Spleen (tissue), 11 donors: ENCODE measurements around the gene PXYLP1. TPM values are rescaled to one million over a fixed set of nuclear protein-coding genes. Genes with fewer than 3 reads are reported as not detected.

Experiments
- DNase-seq: peaks from one replicate; pipeline ENCODE4 v3.0.0-alpha.2; 2020
- H3K27ac ChIP-seq, 8 donors: fragments of 200-600 bp; sonication (generic) in 7 of 8; 1 replicate in 4 of 8; 2 replicates in 4 of 8; pipeline versions ENCODE4 v1.5.0 to v1.8.0; 2016 to 2021; ENCODE audit warnings: inconsistent platforms in 4 of 8, mild to moderate bottlenecking in 4 of 8, moderate library complexity in 1 of 8
- H3K27me3 ChIP-seq, 7 donors: fragments of 200-600 bp; sonication (generic) in 6 of 7; replicated peaks in 1 of 7; 1 replicate in 4 of 7; 2 replicates in 3 of 7; pipeline versions ENCODE4 v1.5.0 to v1.8.0; 2016 to 2021; ENCODE audit warnings: inconsistent platforms in 3 of 7, mild to moderate bottlenecking in 1 of 7
- H3K36me3 ChIP-seq, 6 donors: fragments of 200-600 bp; sonication (generic) in 5 of 6; 1 replicate in 4 of 6; 2 replicates in 2 of 6; pipeline versions ENCODE4 v1.5.0 to v1.8.0; 2016 to 2021; ENCODE audit warnings: inconsistent platforms in 2 of 6
- H3K4me1 ChIP-seq, 6 donors: fragments of 200-600 bp; sonication (generic) in 5 of 6; 1 replicate in 3 of 6; 2 replicates in 3 of 6; pipeline versions ENCODE4 v1.5.0 to v1.8.0; 2016 to 2021; ENCODE audit warnings: inconsistent platforms in 3 of 6
- H3K4me3 ChIP-seq, 8 donors: fragments of 200-600 bp; sonication (generic) in 7 of 8; 1 replicate in 4 of 8; 2 replicates in 4 of 8; pipeline versions ENCODE4 v1.5.0 to v1.8.0; 2016 to 2021; ENCODE audit warnings: inconsistent platforms in 4 of 8, mild to moderate bottlenecking in 4 of 8, moderate library complexity in 2 of 8
- H3K9me3 ChIP-seq, 8 donors: fragments of 200-600 bp; sonication (generic) in 7 of 8; 1 replicate in 4 of 8; 2 replicates in 4 of 8; pipeline versions ENCODE4 v1.5.0 to v1.8.0; 2016 to 2021; ENCODE audit warnings: inconsistent platforms in 4 of 8
- CTCF ChIP-seq, 11 experiments: fragments of 200-600 bp in 7 of 11; fragments of 450-650 bp in 4 of 11; sonication (generic) in 4 of 11; IDR thresholded peaks in 8 of 11; conservative IDR thresholded peaks in 3 of 11; 1 replicate in 7 of 11; 2 replicates in 4 of 11; pipeline versions ENCODE4 v1.4.0 to v1.8.0; 2016 to 2021; ENCODE audit warnings: antibody characterized with exemption in 11 of 11, inconsistent platforms in 4 of 11, mild to moderate bottlenecking in 1 of 11
- POLR2A ChIP-seq, 3 donors: fragments of 450-650 bp; IDR thresholded peaks; one replicate each; pipeline ENCODE4 v1.5.1; 2017; ENCODE audit warnings: antibody characterized with exemption in 3 of 3, mild to moderate bottlenecking in 1 of 3
- POLR2AphosphoS5 ChIP-seq, 3 donors: sonication (generic); formaldehyde crosslinking; IDR thresholded peaks; one replicate each; pipeline ENCODE4 v1.5.1; 2017; ENCODE audit warnings: antibody characterized with exemption in 3 of 3
- WGBS, 5 donors: extraction: QIAGEN DNeasy Blood & Tissue Kit in 3 of 5; methylation state at CpG; one replicate each; pipeline versions ENCODE4 v1.1.5 to v1.1.7; 2013 to 2018; 5-methylcytosine and 5-hydroxymethylcytosine counted together
- intact Hi-C: fragments of 100-400 bp; cut with DNase I; formaldehyde crosslinking; loops from one replicate; pipeline ENCODE4 v1.15.0; 2023; ENCODE audit warnings: low total_unique reads
- polyA plus RNA-seq, 3 donors: library from polyadenylated mRNA; stranded (reverse); fragments of 200-250 nt; gene quantifications; one replicate each; pipeline ENCODE4 v1.2.1, GENCODE V29; 2013
- total RNA-seq, 7 donors: library from RNA; depleted of rRNA in 3 of 7; stranded (reverse); fragments of >200 nt in 3 of 7; fragmentation: NEBNext Ultra II Directional in 4 of 7; extraction: Animal tissue kit (Norgen Biotek cat#: 25700) in 4 of 7; gene quantifications; one replicate each; pipeline versions ENCODE4 v1.1.0 to v1.2.1, GENCODE V29; 2016 to 2021
- donor health status: healthy with polysubstance abuse.
- donor health status: DM: no; HTN: no; CAD: no; lungs with moderate emphysema.
- donor health status: DM: no; HTN: no; CAD: no.
- donor health status: Bipolar disorder and iron deficiency.
- donor health status: healthy.
- donor health status: DM: no; HTN: no; CAD: no.
- donor health status: DM: yes; HTN: yes; CAD: no.

Gene PXYLP1
- total and polyA plus RNA-seq, 10 donors = 2.9 to 15.6 (median 7.4) TPM

GRCh38 chr3:141235661-141236171 lies 4.1 kb downstream of the PXYLP1 start:
- 82 to 86% (median 83%) methylated on average over 10 of the region's 10 CpGs for WGBS, 5 donors
- intact Hi-C loops = no loop called here

GRCh38 chr3:141236361-141236760 lies 4.7 kb downstream of the PXYLP1 start:
- Histone ChIP-seq H3K4me3 (no peak overlapping the region), H3K36me3 (peaks cover 0 to 14% (median 0%) of the 10 kb centered on the region in 6 donors), H3K9me3 (no peaks in the 10 kb centered on the region), H3K4me1 (peaks cover 4 to 52% (median 17%) of the 10 kb centered on the region in 6 donors), H3K27ac (no peak overlapping the region), H3K27me3 (no peaks in the 10 kb centered on the region)
- TF ChIP-seq POLR2A (IDR thresholded peaks at IDR 0.05) (no peak), CTCF (IDR thresholded peaks at IDR 0.05 in 8 of 11, conservative IDR thresholded peaks at IDR 0.05 in 3 of 11) (no peak), POLR2AphosphoS5 (IDR thresholded peaks at IDR 0.05) (no peak)
- intact Hi-C loops = no loop called here
- DNase-seq = no peak
- 70 to 96% (median 89%) methylated on average over 1 of the region's 1 CpG for WGBS, 5 donors

More at GRCh38 chr3:141235661-141236171, 4.1 kb downstream of the PXYLP1 start:
- Histone ChIP-seq H3K27me3 (no peaks in the 10 kb centered on the region), H3K27ac (no peak overlapping the region), H3K4me3 (no peak overlapping the region), H3K9me3 (no peaks in the 10 kb centered on the region), H3K36me3 (peaks cover 0 to 14% (median 0%) of the 10 kb centered on the region in 6 donors), H3K4me1 (peaks cover 6 to 56% (median 20%) of the 10 kb centered on the region in 6 donors)
- TF ChIP-seq POLR2A (IDR thresholded peaks at IDR 0.05) = no peak
- no peak for TF ChIP-seq CTCF (IDR thresholded peaks at IDR 0.05 in 8 of 11, conservative IDR thresholded peaks at IDR 0.05 in 3 of 11)
- no peak for TF ChIP-seq POLR2AphosphoS5 (IDR thresholded peaks at IDR 0.05)
- no peak for DNase-seq

- H3K27me3 ChIP-seq = no peaks in the 10 kb centered on the region
- no peak overlapping the region for H3K4me3 ChIP-seq
- no peak overlapping the region for H3K27ac ChIP-seq
- intact Hi-C loops = no loop called here
- 72 to 79% (median 77%) methylated on average over 14 of the region's 14 CpGs for WGBS, 5 donors
- H3K36me3 ChIP-seq = peaks cover 0 to 15% (median 0%) of the 10 kb centered on the region in 6 donors
- DNase-seq = no peak
- no peak for TF ChIP-seq POLR2AphosphoS5 (IDR thresholded peaks at IDR 0.05)
- H3K9me3 ChIP-seq = no peaks in the 10 kb centered on the region
- peaks cover 0 to 45% (median 11%) of the 10 kb centered on the region in 6 donors for H3K4me1 ChIP-seq
Measured at GRCh38 chr3:141237701-141238521, 6.3 kb downstream of the PXYLP1 start.

- Histone ChIP-seq H3K9me3 (no peaks in the 10 kb centered on the region), H3K4me3 (no peak overlapping the region), H3K4me1 (peaks cover 0 to 27% (median under 1%) of the 10 kb centered on the region in 6 donors), H3K27me3 (no peaks in the 10 kb centered on the region), H3K36me3 (peaks cover 0 to 23% (median 0%) of the 10 kb centered on the region in 6 donors), H3K27ac (no peak overlapping the region)
- no peak for TF ChIP-seq POLR2A (IDR thresholded peaks at IDR 0.05)
- no peak for TF ChIP-seq CTCF (IDR thresholded peaks at IDR 0.05 in 8 of 11, conservative IDR thresholded peaks at IDR 0.05 in 3 of 11)
- intact Hi-C loops = no loop called here
- DNase-seq = no peak
- 84 to 94% (median 87%) methylated on average over 5 of the region's 5 CpGs for WGBS, 5 donors
Measured at GRCh38 chr3:141239511-141240281, 8.1 kb downstream of the PXYLP1 start.
